H1 (cell line): ENCODE results near the gene LCN9. TPM values are rescaled to one million over a fixed set of nuclear protein-coding genes. Genes with fewer than 3 reads are reported as not detected.

Experiments used
- CTCF ChIA-PET: fragments of 300-600 bp; sonication (Branson Sonifier 250); formaldehyde crosslinking; loops from one replicate; lab custom pipeline; 2021; ENCODE audit not compliant: partially characterized antibody; lab: Charles Lee
- POLR2A ChIA-PET: fragments of 300-600 bp; sonication (Branson Sonifier 250); formaldehyde crosslinking; loops from one replicate; lab custom pipeline; 2021; ENCODE audit warnings: inconsistent platforms; ENCODE audit not compliant: partially characterized antibody; lab: Charles Lee
- DNase-seq, 2 experiments: peaks; one replicate each; pipeline versions ENCODE4 v3.0.0 to v3.0.0-alpha.2; 2010 to 2022; ENCODE audit warnings: low spot score in 2 of 2, low read depth in 1 of 2, mixed read lengths in 1 of 2
- FAIRE-seq: peaks from 2 replicates; lab custom pipeline; 2011; peaks lifted over from hg19 to GRCh38; lab: Jason Lieb, UNC
- H2AFZ ChIP-seq: 2 replicates; pipeline ENCODE4 v1.8.1; 2012; ENCODE audit warnings: low read length, inconsistent platforms
- H2AK5ac ChIP-seq: 2 replicates; pipeline ENCODE4 v1.6.1; 2013; ENCODE audit warnings: low read depth, low read length
- H2BK120ac ChIP-seq: replicated peaks from 2 replicates; pipeline ENCODE3; 2013; ENCODE audit warnings: low read depth, low read length, inconsistent platforms
- H2BK12ac ChIP-seq: 2 replicates; pipeline ENCODE4 v1.6.1; 2013; ENCODE audit warnings: low read depth, low read length
- H2BK15ac ChIP-seq: 2 replicates; pipeline ENCODE4 v1.6.1; 2013; ENCODE audit warnings: low read length
- H2BK20ac ChIP-seq: 2 replicates; pipeline ENCODE4 v1.6.1; 2013; ENCODE audit warnings: low read length
- H2BK5ac ChIP-seq: 2 replicates; pipeline ENCODE4 v1.6.1; 2013; ENCODE audit warnings: low read depth, low read length
- H3K14ac ChIP-seq: 2 replicates; pipeline ENCODE4 v1.6.1; 2013; ENCODE audit warnings: inconsistent platforms; ENCODE audit not compliant: insufficient read length
- H3K18ac ChIP-seq: 2 replicates; pipeline ENCODE4 v1.6.1; 2013; ENCODE audit warnings: low read length; ENCODE audit errors: extremely low read depth
- H3K23ac ChIP-seq: 2 replicates; pipeline ENCODE4 v1.6.1; 2013; ENCODE audit warnings: inconsistent platforms; ENCODE audit not compliant: insufficient read length
- H3K23me2 ChIP-seq: 2 replicates; pipeline ENCODE4 v1.6.1; 2013; ENCODE audit warnings: low read depth, low read length
- H3K27ac ChIP-seq: 2 replicates; pipeline ENCODE4 v1.6.1; 2011; ENCODE audit warnings: low read depth, low read length, inconsistent platforms
- H3K27me3 ChIP-seq, 4 experiments: replicated peaks in 1 of 4; 1 replicate in 1 of 4; 2 replicates in 3 of 4; pipeline versions ENCODE4 v1.6.1 to v1.8.1; 2011 to 2013; ENCODE audit warnings: low read length in 3 of 4, mild to moderate bottlenecking in 3 of 4, inconsistent platforms in 2 of 4, mixed read lengths in 2 of 4, moderate library complexity in 1 of 4; ENCODE audit not compliant: control insufficient read depth in 3 of 4, insufficient read depth in 3 of 4; ENCODE audit errors: extremely low read depth in 1 of 4
- H3K36me3 ChIP-seq, 4 experiments: 2 replicates each; pipeline versions ENCODE4 v1.6.1 to v1.8.1; 2011 to 2013; ENCODE audit warnings: mild to moderate bottlenecking in 4 of 4, low read length in 3 of 4, moderate library complexity in 2 of 4, control low read depth in 1 of 4, inconsistent platforms in 1 of 4; ENCODE audit not compliant: insufficient read depth in 4 of 4, control insufficient read depth in 2 of 4
- H3K4ac ChIP-seq: replicated peaks from 2 replicates; pipeline ENCODE3; 2013; ENCODE audit warnings: low read length, low read depth, mixed read lengths, inconsistent platforms; ENCODE audit not compliant: insufficient read length
- H3K4me1 ChIP-seq, 4 experiments: replicated peaks in 1 of 4; 1 replicate in 1 of 4; 2 replicates in 3 of 4; pipeline versions ENCODE4 v1.6.1 to v1.8.1; 2011 to 2013; ENCODE audit warnings: low read length in 3 of 4, inconsistent platforms in 2 of 4, mixed read lengths in 1 of 4; ENCODE audit not compliant: insufficient read depth in 4 of 4, control insufficient read depth in 3 of 4
- H3K4me2 ChIP-seq, 2 experiments: 2 replicates each; pipeline versions ENCODE4 v1.6.1 to v1.8.1; 2011 to 2013; ENCODE audit warnings: low read depth in 2 of 2, low read length in 2 of 2, control low read depth in 1 of 2, inconsistent platforms in 1 of 2, mild to moderate bottlenecking in 1 of 2; ENCODE audit not compliant: insufficient read depth in 1 of 2
- H3K4me3 ChIP-seq, 4 experiments: fragments of 200-600, 300-600 bp in 1 of 4; sonication (generic), shearing (Covaris generic), sonication (Bioruptor Twin) in 1 of 4; 2 replicates each; pipeline versions ENCODE4 v1.5.1 to v1.8.1; 2011 to 2016; ENCODE audit warnings: low read length in 4 of 4, low read depth in 3 of 4, control low read depth in 2 of 4, inconsistent platforms in 2 of 4, mild to moderate bottlenecking in 2 of 4, mixed read lengths in 1 of 4, moderate library complexity in 1 of 4; ENCODE audit not compliant: insufficient read depth in 2 of 4; ENCODE audit errors: extremely low read depth in 1 of 4
- H3K56ac ChIP-seq: replicated peaks from 2 replicates; pipeline ENCODE3; 2013; ENCODE audit warnings: low read depth, mild to moderate bottlenecking, mixed read lengths, low read length, inconsistent platforms; ENCODE audit not compliant: insufficient read length
- H3K79me1 ChIP-seq: 2 replicates; pipeline ENCODE4 v1.6.1; 2013; ENCODE audit warnings: low read depth, low read length, control low read depth
- H3K79me2 ChIP-seq, 2 experiments: 2 replicates each; pipeline versions ENCODE4 v1.6.1 to v1.8.1; 2012 to 2013; ENCODE audit warnings: low read length in 2 of 2, mild to moderate bottlenecking in 2 of 2, inconsistent platforms in 1 of 2; ENCODE audit not compliant: insufficient read depth in 2 of 2, control insufficient read depth in 1 of 2
- H3K9ac ChIP-seq, 4 experiments: replicated peaks in 1 of 4; 1 replicate in 1 of 4; 2 replicates in 3 of 4; pipeline versions ENCODE4 v1.6.1 to v1.8.1; 2011 to 2013; ENCODE audit warnings: low read depth in 3 of 4, low read length in 3 of 4, control low read depth in 2 of 4, mild to moderate bottlenecking in 2 of 4, moderate library complexity in 2 of 4, inconsistent platforms in 1 of 4; ENCODE audit errors: extremely low read depth in 1 of 4
- H3K9me3 ChIP-seq, 2 experiments: 2 replicates each; pipeline versions ENCODE4 v1.6.1 to v1.8.1; 2012 to 2013; ENCODE audit warnings: mild to moderate bottlenecking in 2 of 2, moderate library complexity in 2 of 2, control low read depth in 1 of 2, inconsistent platforms in 1 of 2, low read depth in 1 of 2, low read length in 1 of 2, mixed read lengths in 1 of 2; ENCODE audit not compliant: insufficient read depth in 2 of 2
- H4K20me1 ChIP-seq, 2 experiments: replicated peaks in 1 of 2; 2 replicates each; pipeline versions ENCODE3 to v1.8.1; 2011 to 2013; ENCODE audit warnings: inconsistent platforms in 2 of 2, low read length in 2 of 2, mild to moderate bottlenecking in 1 of 2; ENCODE audit not compliant: insufficient read depth in 2 of 2, control insufficient read depth in 1 of 2
- H4K5ac ChIP-seq: 2 replicates; pipeline ENCODE4 v1.6.1; 2013; ENCODE audit warnings: low read length, low read depth, mixed read lengths, inconsistent platforms; ENCODE audit not compliant: insufficient read length
- H4K8ac ChIP-seq: 2 replicates; pipeline ENCODE4 v1.8.0; 2013; ENCODE audit warnings: mild to moderate bottlenecking, moderate library complexity, low read length, inconsistent platforms; ENCODE audit not compliant: insufficient read depth; ENCODE audit errors: extremely low read depth
- H4K91ac ChIP-seq: replicated peaks from 2 replicates; pipeline ENCODE3; 2013; ENCODE audit warnings: low read length, mixed read lengths, inconsistent platforms; ENCODE audit not compliant: insufficient read length
- BCL11A ChIP-seq, 2 experiments: IDR thresholded peaks; one replicate each; pipeline ENCODE4 v1.6.1; 2011; ENCODE audit warnings: low read depth in 2 of 2, low read length in 2 of 2, mild to moderate bottlenecking in 2 of 2
- CHD1 ChIP-seq: IDR thresholded peaks from 2 replicates; pipeline ENCODE4 v1.6.1; 2012; ENCODE audit warnings: low read depth, low read length, improper control_type of control experiment
- EP300 ChIP-seq, 2 experiments: IDR thresholded peaks; 1 replicate in 1 of 2; 2 replicates in 1 of 2; pipeline ENCODE4 v1.6.1; 2011 to 2012; ENCODE audit warnings: low read depth in 2 of 2, low read length in 2 of 2, mild to moderate bottlenecking in 2 of 2, borderline replicate concordance in 1 of 2, inconsistent platforms in 1 of 2, moderate library complexity in 1 of 2
- FOSL1 ChIP-seq: IDR thresholded peaks from 2 replicates; pipeline ENCODE4 v1.6.1; 2011; ENCODE audit warnings: mild to moderate bottlenecking, low read depth, low read length, moderate library complexity; ENCODE audit not compliant: insufficient read depth
- HDAC2 ChIP-seq, 2 experiments: fragments of 300-600 bp in 1 of 2; sonication (generic) in 1 of 2; IDR thresholded peaks; 2 replicates each; pipeline ENCODE4 v1.6.1; 2011 to 2012; ENCODE audit warnings: low read depth in 2 of 2, low read length in 2 of 2, mild to moderate bottlenecking in 2 of 2, moderate library complexity in 2 of 2, borderline replicate concordance in 1 of 2, inconsistent platforms in 1 of 2
- KDM5A ChIP-seq: fragments of 200-600 bp; IDR thresholded peaks from 2 replicates; pipeline ENCODE4 v1.7.1; 2012; ENCODE audit warnings: mild to moderate bottlenecking, low read length, inconsistent platforms, mixed read lengths
- PHF8 ChIP-seq: fragments of 200-600 bp; sonication (generic); conservative IDR thresholded peaks from 2 replicates; pipeline ENCODE4 v1.7.1; 2012; ENCODE audit warnings: low read depth, mild to moderate bottlenecking, inconsistent platforms, low read length, moderate library complexity
- POU5F1 ChIP-seq: IDR thresholded peaks from 2 replicates; pipeline ENCODE4 v1.6.1; 2011; ENCODE audit warnings: low read depth, mild to moderate bottlenecking, low read length, moderate library complexity
- RXRA ChIP-seq: IDR thresholded peaks from 2 replicates; pipeline ENCODE4 v1.6.1; 2011; ENCODE audit warnings: low read depth, mild to moderate bottlenecking, low read length, moderate library complexity; ENCODE audit not compliant: insufficient read depth
- SP2 ChIP-seq: IDR thresholded peaks from 2 replicates; pipeline ENCODE4 v1.6.1; 2012; ENCODE audit warnings: mild to moderate bottlenecking, low read length, inconsistent platforms
- WGBS, 2 experiments: shearing (Covaris generic) in 1 of 2; methylation state at CpG; one replicate each; pipeline versions ENCODE4 v1.1.6 to v1.1.7; 2013 to 2015; ENCODE audit warnings: low lambda C conversion rate in 2 of 2, mixed read lengths in 2 of 2, inconsistent platforms in 1 of 2, low coverage in 1 of 2, missing lambda C conversion rate in 1 of 2; ENCODE audit not compliant: insufficient replicate concordance in 2 of 2, insufficient coverage in 1 of 2, insufficient read length in 1 of 2; ENCODE audit errors: extremely low coverage in 1 of 2, missing lambda C conversion rate in 1 of 2; 5-methylcytosine and 5-hydroxymethylcytosine counted together
- polyA plus RNA-seq, 7 experiments: library from polyadenylated mRNA; depleted of rRNA in 3 of 7; stranded (reverse) in 5 of 7; unstranded in 2 of 7; fragments of >200 nt in 5 of 7; fragments of 200-250 nt in 2 of 7; gene quantifications; 1 replicate in 5 of 7; 2 replicates in 1 of 7; 4 replicates in 1 of 7; pipeline versions ENCODE4 v1.2.1 to v1.2.3, GENCODE V29; 2011 to 2013; ENCODE audit warnings: missing spikeins in 2 of 7, mixed read lengths in 2 of 7
- total RNA-seq: library from RNA; stranded (reverse); fragmentation: NEBNext Ultra II Directional; extraction: Animal tissue kit (Norgen Biotek cat#: 25700); gene quantifications from 2 replicates; pipeline ENCODE4 v1.2.1, GENCODE V29; 2021

LCN9 gene
- total and polyA plus RNA-seq, 2 of the 8 experiments (the other 6 are each of a cell fraction or from before 2014, with no cell fraction given), result 2.3 to 3.1 TPM

DNA sequence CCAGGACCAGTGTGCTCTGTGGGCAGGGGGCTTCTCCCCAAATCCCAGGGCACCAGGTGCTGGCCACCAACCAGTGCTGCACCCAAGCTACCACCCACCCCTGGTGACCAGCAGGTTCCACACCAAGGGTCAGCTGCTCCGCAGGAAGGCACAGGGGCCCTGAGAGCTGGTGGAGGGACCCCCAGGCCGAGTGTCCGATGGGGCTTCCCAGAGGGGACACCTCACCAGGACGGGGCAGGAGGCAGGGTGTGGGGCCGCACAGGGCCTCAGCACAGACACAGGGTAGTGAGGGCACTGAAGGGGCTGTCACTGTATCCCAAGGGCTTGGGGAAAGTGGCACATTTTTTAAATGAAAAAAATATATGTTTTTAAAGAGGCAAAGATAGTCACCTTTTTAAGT lies 18.1 kb downstream of the LCN9 start:
- POLR2A ChIA-PET, result interaction anchor here (1.4 kb wide), 1 partner anchor 9 kb away, joined by 6 read pairs; no protein-coding TSS in a partner anchor
- Histone ChIP-seq H3K79me1 (no peaks in the 10 kb centered on the region), H2BK12ac (0 out of 2 replicates have a peak overlapping the region, but pooled peaks have one; percentile 50), H3K27me3 (no peaks in the 10 kb centered on the region; a peak in 1 of 7 replicates), H4K8ac (no peak overlapping the region), H3K18ac (no peak overlapping the region; the same call in 1 of the 2 replicates), H4K91ac (no peak overlapping the region), H2AFZ (no peak overlapping the region), H4K20me1 (no peaks in the 10 kb centered on the region), H3K4me2 (no peak overlapping the region), H2BK5ac (peak overlapping the region; percentile 66; the same call in 1 of the 2 replicates), H2BK120ac (no peak overlapping the region), H3K4ac (no peak overlapping the region), H2BK20ac (peak overlapping the region; percentile 90; the same call in 1 of the 2 replicates), H3K36me3 (no peaks in the 10 kb centered on the region), H3K79me2 (no peaks in the 10 kb centered on the region), H3K27ac (no peak overlapping the region), H3K23me2 (no peaks in the 10 kb centered on the region), H3K4me3 (no peak overlapping the region), H3K14ac (no peak overlapping the region), H3K56ac (no peak overlapping the region), H3K23ac (no peak overlapping the region), H3K9ac (no peak overlapping the region), H4K5ac (no peak overlapping the region), H3K4me1 (peaks cover 0 to 13% (median 2%) of the 10 kb centered on the region in 4 experiments; a peak in 4 of 7 replicates), H2BK15ac (no peak overlapping the region), H2AK5ac (peak overlapping the region; percentile 82; the same call in 1 of the 2 replicates), H3K9me3 (peaks cover 3 to 5% of the 10 kb centered on the region in 2 experiments; a peak in 1 of 4 replicates)
- CTCF ChIA-PET, result interaction anchor here (1.0 to 2.8 kb wide), 3 partner anchors 9 to 78 kb away, joined by 3 to 10 read pairs (median 3); no protein-coding TSS in a partner anchor
- 86% methylated on average over 5 of the region's 5 CpGs; no CpG with 5 or more reads in 1 of the 2 experiments for WGBS, 2 experiments
- FAIRE-seq, result no peak
- TF ChIP-seq SP2 (no peak), KDM5A (no peak), BCL11A (IDR thresholded peaks at IDR 0.05; ENCODE audit: low read depth in 2 of 2, low read length in 2 of 2) (no peak), POU5F1 (no peak), PHF8 (no peak), EP300 (IDR thresholded peaks at IDR 0.05; ENCODE audit: borderline replicate concordance in 1 of 2, low read depth in 2 of 2, low read length in 2 of 2) (no peak), RXRA (no peak), FOSL1 (no peak), CHD1 (no peak), HDAC2 (IDR thresholded peaks at IDR 0.05; ENCODE audit: borderline replicate concordance in 1 of 2, low read depth in 2 of 2, low read length in 2 of 2) (no peak)
- DNase-seq, result no peak
